Fibroblast of mammary gland (primary cell): ENCODE data around the gene SUGCT.
A peak's percentile ranks its signal among the peaks of the same experiment; 100 is the strongest.

Source experiments
- DNase-seq: peaks from one replicate; pipeline ENCODE4 v3.0.0-alpha.2; 2010; ENCODE audit warnings: low read depth
- H3K4me3 ChIP-seq: 2 replicates; pipeline ENCODE4 v1.5.1; 2011; ENCODE audit warnings: low read depth, mild to moderate bottlenecking, low read length, moderate library complexity; ENCODE audit not compliant: control insufficient read depth
- TF ChIP-seq, protein P1 (sequence below): conservative IDR thresholded peaks from 2 replicates; pipeline ENCODE4 v1.5.1; 2011; ENCODE audit warnings: low read depth, low read length, inconsistent platforms; ENCODE audit not compliant: control insufficient read depth, insufficient read depth

SUGCT gene

DNA sequence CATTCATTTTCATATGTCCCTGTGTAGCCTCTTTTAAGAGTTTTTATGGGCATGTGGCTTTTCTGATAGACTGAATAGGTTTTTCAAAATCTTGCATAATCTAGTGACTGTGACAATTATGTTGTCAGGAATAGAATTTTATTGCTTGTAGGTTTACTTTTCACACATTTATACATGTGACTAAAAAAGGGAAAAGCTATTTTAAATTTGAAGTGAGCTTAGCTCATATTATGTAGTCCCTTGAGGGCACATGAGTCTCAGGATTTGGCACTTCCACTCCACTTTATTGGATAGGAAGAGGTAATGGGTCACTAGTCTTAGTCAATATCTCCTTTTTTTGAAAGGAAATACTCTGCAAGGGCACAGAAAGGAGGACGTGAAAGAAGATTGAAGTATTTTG lies 247.3 kb downstream of the SUGCT start:
- TF ChIP-seq, protein P1, sequence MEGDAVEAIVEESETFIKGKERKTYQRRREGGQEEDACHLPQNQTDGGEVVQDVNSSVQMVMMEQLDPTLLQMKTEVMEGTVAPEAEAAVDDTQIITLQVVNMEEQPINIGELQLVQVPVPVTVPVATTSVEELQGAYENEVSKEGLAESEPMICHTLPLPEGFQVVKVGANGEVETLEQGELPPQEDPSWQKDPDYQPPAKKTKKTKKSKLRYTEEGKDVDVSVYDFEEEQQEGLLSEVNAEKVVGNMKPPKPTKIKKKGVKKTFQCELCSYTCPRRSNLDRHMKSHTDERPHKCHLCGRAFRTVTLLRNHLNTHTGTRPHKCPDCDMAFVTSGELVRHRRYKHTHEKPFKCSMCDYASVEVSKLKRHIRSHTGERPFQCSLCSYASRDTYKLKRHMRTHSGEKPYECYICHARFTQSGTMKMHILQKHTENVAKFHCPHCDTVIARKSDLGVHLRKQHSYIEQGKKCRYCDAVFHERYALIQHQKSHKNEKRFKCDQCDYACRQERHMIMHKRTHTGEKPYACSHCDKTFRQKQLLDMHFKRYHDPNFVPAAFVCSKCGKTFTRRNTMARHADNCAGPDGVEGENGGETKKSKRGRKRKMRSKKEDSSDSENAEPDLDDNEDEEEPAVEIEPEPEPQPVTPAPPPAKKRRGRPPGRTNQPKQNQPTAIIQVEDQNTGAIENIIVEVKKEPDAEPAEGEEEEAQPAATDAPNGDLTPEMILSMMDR, result no peak
- peak; percentile 35 for DNase-seq
- no peak overlapping the region for H3K4me3 ChIP-seq

DNA sequence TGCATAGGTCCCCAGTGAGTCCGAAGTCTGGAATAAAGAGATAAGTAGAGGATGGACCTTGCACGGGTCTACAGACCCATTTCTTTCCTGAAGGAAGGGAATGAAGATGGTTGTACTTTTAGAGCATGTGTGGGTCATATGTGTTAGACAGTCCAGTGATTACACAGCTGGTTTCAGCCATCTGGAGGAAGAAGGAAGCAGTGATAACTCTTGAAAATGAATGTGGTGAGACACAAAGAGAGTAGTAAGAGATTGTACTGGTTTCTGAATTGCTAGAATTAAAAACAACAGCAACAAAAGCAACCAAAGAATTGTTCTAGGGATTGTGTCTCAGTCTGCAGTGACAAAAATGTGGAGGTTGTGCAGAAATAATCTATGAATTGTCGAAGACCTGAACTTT lies 258.9 kb downstream of the SUGCT start:
- no peak for DNase-seq
- TF ChIP-seq, protein P1, result no peak
- H3K4me3 ChIP-seq, result no peak overlapping the region

DNA sequence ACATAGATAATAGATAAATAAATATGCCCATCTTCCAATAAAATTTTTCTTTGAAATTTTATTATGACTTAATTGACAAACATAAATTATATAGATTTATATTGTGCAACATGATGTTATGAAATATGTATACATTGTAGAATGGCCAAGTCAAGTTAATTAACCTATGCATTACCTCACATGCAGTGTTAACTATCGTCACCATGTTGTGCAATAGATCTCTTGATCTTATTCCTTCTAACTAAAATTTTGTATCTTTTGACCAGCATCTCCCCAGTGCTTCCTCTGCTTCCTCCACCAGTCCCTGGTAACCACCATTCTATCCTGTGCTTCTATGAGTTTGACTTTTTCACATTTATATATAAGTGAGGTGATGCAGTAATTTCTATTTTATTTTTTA lies 259.6 kb downstream of the SUGCT start:
- no peak overlapping the region for H3K4me3 ChIP-seq
- TF ChIP-seq, protein P1, result no peak
- DNase-seq, result no peak

DNA sequence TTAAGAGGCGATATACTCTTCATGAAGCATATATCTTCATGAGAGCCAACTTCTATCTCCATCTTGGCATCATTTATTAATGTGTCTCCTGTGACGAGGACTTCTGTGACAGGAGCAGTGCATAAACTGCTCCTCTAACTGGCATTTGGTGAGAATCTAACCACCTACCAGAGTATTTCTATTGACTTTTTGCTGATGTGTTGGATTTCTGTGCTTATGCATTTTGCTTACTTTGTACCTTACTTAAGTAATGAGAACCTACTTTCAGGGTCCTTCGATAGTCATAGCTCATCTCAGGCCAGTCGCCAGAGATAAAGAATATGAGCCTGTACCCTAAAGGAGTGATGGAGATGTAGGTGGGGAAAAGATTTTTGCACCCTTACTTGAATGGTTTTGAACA lies 265.7 kb downstream of the SUGCT start:
- TF ChIP-seq, protein P1, result no peak
- no peak overlapping the region for H3K4me3 ChIP-seq
- no peak for DNase-seq

DNA sequence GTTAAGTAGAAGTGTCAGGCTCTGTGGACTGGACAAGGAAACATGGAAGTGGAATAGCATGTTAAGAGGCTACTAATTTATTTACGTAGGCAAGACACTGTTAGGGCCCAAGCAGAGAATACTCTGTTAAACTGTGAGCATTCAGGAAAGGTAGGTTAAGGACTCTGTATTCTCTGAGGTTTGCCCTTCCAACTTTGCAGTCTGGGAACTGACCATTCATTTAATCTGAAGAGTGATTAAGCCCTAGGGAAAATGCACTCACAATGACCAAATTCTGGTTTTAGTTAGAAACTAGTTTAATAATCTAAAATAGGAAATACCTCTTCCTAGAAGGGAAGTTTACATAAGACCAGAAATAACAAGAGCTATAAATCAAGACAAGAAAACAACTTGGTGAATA lies 266.6 kb downstream of the SUGCT start:
- peak; percentile 31 for DNase-seq
- no peak overlapping the region for H3K4me3 ChIP-seq
- TF ChIP-seq, protein P1, result no peak

DNA sequence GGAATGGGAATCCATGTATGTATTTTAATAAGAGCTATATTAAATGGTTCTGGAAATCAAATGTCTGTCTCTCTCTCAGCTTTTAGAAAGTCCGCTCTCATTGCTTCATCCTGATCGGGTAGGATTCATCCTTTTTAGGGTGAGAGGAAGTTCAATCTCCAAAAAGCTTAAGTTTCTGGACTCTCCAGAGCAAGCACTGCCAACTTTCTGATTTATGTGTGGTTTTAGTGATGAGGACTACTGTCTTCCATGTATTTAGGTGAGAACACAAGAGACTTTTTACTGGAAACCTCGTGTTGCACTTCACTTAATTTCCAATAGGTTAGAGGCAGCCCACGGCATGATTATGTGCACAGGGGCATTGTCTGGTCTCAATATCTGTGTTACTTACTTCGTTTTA lies 267.9 kb downstream of the SUGCT start:
- TF ChIP-seq, protein P1, result no peak
- peak; percentile 51 for DNase-seq
- H3K4me3 ChIP-seq, result no peak overlapping the region
